ENCODE measurements around the gene PLA2G4D. TPM values are rescaled to one million over a fixed set of nuclear protein-coding genes. Genes with fewer than 3 reads are reported as not detected.

The PLA2G4D gene
- total RNA-seq, 1 experiment from 2014 or later, result not detected

DNA sequence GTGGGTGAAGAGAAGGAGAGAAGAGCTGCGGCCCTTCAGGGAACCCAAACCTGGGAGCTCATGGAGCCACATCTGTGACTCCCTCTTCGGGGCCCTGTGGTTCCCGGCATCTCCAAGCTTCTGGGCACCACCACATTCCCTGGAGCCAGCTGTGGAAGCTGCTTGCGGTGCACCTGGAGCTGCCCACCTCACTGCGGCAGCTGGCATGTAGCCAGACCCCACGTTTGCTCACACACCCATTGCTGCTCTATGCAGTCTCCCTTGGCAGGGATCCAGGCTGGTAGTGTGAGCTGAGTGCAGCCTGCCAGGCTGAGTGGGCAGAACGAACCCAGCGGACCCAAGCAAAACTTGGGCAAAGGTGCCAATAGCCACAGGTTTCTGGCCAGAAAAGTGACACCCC, 56.7 kb downstream of the PLA2G4D start:
- CTCF ChIA-PET, result interaction anchor here (0.7 to 0.9 kb wide), 3 partner anchors 19 to 99 kb away, joined by 4 read pairs; no protein-coding TSS in a partner anchor
- peaks cover 5% of the 10 kb centered on the region for H3K4me1 Mint-ChIP-seq (ENCODE audit: insufficient read depth, unreplicated experiment)
- H3K9me3 Mint-ChIP-seq (ENCODE audit: unreplicated experiment), result no peaks in the 10 kb centered on the region
- no TSS peak for BruUV-seq (replicated peaks)
- DNase-seq (ENCODE audit: unreplicated experiment), result peak; percentile 89
- POLR2A ChIA-PET, result interaction anchor here (1.0 to 1.2 kb wide), 2 partner anchors 12 to 20 kb away, joined by 4 to 11 read pairs; no protein-coding TSS in a partner anchor
- TF ChIP-seq, protein P1, sequence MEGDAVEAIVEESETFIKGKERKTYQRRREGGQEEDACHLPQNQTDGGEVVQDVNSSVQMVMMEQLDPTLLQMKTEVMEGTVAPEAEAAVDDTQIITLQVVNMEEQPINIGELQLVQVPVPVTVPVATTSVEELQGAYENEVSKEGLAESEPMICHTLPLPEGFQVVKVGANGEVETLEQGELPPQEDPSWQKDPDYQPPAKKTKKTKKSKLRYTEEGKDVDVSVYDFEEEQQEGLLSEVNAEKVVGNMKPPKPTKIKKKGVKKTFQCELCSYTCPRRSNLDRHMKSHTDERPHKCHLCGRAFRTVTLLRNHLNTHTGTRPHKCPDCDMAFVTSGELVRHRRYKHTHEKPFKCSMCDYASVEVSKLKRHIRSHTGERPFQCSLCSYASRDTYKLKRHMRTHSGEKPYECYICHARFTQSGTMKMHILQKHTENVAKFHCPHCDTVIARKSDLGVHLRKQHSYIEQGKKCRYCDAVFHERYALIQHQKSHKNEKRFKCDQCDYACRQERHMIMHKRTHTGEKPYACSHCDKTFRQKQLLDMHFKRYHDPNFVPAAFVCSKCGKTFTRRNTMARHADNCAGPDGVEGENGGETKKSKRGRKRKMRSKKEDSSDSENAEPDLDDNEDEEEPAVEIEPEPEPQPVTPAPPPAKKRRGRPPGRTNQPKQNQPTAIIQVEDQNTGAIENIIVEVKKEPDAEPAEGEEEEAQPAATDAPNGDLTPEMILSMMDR (IDR thresholded peaks at IDR 0.05; ENCODE audit: unreplicated experiment), result no peak
- no peaks in the 10 kb centered on the region for H3K27me3 Mint-ChIP-seq (ENCODE audit: insufficient read depth, unreplicated experiment)
- H3K36me3 Mint-ChIP-seq (ENCODE audit: insufficient read depth, unreplicated experiment), result no peaks in the 10 kb centered on the region
- no peak overlapping the region for H3K4me3 Mint-ChIP-seq (ENCODE audit: unreplicated experiment)
- no peak overlapping the region for H3K27ac Mint-ChIP-seq (ENCODE audit: low read depth, unreplicated experiment)
- intact Hi-C loops (cut with micrococcal nuclease), result no loop called here

DNA sequence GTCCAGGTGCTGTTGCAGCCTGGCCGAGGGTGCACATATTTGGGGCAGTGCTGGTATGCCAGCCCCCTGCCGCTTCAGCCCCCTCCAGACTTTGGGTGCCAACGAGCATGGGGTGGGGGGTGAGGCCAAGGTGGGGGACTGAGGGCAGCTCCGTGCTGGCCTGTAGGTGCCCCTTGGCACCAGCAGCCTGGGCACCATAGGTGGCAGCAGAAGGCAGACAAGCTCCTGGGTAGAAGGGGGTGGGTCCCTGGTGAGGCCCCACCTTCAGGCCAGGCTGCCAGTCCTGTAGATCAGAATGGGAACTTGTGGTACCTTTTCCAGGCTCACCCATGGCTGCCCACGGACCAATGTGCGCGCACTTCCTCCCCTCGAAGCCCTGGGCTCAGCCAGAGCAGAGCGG, 57.4 kb downstream of the PLA2G4D start:
- ChIA-PET CTCF (interaction anchor here (0.6 to 1.3 kb wide), 4 partner anchors 47 to 444 kb away, joined by 3 to 5 read pairs (median 4); no protein-coding TSS in a partner anchor), POLR2A (interaction anchor here (0.7 to 1.2 kb wide), 3 partner anchors 11 to 1566 kb away, joined by 3 to 11 read pairs (median 4); no protein-coding TSS in a partner anchor)
- no peaks in the 10 kb centered on the region for H3K36me3 Mint-ChIP-seq (ENCODE audit: insufficient read depth, unreplicated experiment)
- no peak overlapping the region for H3K27ac Mint-ChIP-seq (ENCODE audit: low read depth, unreplicated experiment)
- no TSS peak for BruUV-seq (replicated peaks)
- H3K27me3 Mint-ChIP-seq (ENCODE audit: insufficient read depth, unreplicated experiment), result no peaks in the 10 kb centered on the region
- intact Hi-C loops (cut with micrococcal nuclease), result no loop called here
- no peaks in the 10 kb centered on the region for H3K9me3 Mint-ChIP-seq (ENCODE audit: unreplicated experiment)
- no peak for DNase-seq (ENCODE audit: unreplicated experiment)
- H3K4me3 Mint-ChIP-seq (ENCODE audit: unreplicated experiment), result no peak overlapping the region
- peaks cover 5% of the 10 kb centered on the region for H3K4me1 Mint-ChIP-seq (ENCODE audit: insufficient read depth, unreplicated experiment)
- TF ChIP-seq, protein P1 (IDR thresholded peaks at IDR 0.05; ENCODE audit: unreplicated experiment), result no peak

DNA sequence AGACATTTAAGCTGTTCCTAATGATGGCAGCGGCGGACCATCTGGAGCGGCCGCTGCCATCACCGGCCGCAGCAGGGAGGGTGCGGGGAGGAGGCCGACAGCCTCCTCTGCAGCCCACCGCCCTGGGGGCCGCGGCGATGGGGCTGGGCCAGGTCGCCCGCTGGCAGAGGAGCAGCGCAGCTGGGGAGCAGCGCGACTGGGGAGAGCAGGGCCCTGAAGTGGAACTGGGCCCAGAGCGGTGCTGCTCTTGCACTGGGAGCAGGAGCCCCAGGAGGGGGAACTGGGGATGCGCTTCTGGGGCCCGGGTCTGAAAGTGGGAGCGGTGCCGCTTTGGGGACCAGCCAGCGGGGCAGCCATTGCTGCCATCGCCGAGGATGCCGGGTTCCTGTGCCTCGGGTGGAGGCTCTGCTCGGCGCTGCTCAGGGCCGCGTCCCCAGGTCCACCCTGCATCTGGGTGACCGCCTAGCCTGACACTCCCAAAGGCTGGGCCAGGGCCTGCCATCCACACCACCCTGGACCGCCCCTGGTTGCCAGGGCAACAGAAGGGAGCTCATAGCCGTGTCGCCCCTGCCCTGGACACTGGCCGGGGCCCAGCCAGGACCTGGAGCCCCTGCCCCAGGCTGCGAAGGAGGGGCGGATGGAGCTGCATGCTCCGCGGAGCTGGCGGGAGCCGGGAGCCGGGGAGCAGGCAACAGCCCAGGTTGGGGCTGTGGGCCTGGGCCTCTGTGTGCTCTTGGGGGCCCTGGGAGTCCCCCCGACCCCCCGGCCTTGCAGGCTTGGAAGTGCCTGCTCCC, 58.1 kb downstream of the PLA2G4D start:
- H3K4me1 Mint-ChIP-seq (ENCODE audit: insufficient read depth, unreplicated experiment), result peaks cover 9% of the 10 kb centered on the region
- POLR2A ChIA-PET, result interaction anchor here (0.6 to 1.1 kb wide), 4 partner anchors 11 to 1566 kb away, joined by 3 to 7 read pairs (median 4); no protein-coding TSS in a partner anchor
- no TSS peak for BruUV-seq (replicated peaks)
- no peak overlapping the region for H3K27ac Mint-ChIP-seq (ENCODE audit: low read depth, unreplicated experiment)
- no peaks in the 10 kb centered on the region for H3K9me3 Mint-ChIP-seq (ENCODE audit: unreplicated experiment)
- no peak for DNase-seq (ENCODE audit: unreplicated experiment)
- H3K36me3 Mint-ChIP-seq (ENCODE audit: insufficient read depth, unreplicated experiment), result no peaks in the 10 kb centered on the region
- no peaks in the 10 kb centered on the region for H3K27me3 Mint-ChIP-seq (ENCODE audit: insufficient read depth, unreplicated experiment)
- CTCF ChIA-PET, result interaction anchor here (0.7 to 1.3 kb wide), 5 partner anchors 47 to 444 kb away, joined by 3 to 5 read pairs (median 4); no protein-coding TSS in a partner anchor
- peak overlapping the region; percentile 13 for H3K4me3 Mint-ChIP-seq (ENCODE audit: unreplicated experiment)
- intact Hi-C loops (cut with micrococcal nuclease), result no loop called here
- TF ChIP-seq, protein P1 (IDR thresholded peaks at IDR 0.05; ENCODE audit: unreplicated experiment), result no peak

DNA sequence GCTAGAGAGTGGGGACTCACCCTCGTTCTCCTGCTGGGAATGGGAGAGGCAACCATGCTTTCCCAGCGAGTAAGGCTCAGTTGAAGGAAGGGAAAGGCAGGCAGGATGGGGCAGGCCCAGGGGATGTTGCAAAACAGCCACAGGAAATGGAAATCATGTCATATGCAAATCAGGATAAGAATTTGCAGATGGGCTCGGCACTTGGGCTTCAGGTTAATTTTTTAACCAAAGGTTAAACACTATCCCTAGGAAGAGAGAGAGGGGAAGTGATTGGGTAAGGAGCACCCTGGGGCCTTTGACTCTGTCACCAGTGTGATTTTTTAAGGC, 59.0 kb downstream of the PLA2G4D start:
- H3K36me3 Mint-ChIP-seq (ENCODE audit: insufficient read depth, unreplicated experiment), result no peaks in the 10 kb centered on the region
- TF ChIP-seq, protein P1 (IDR thresholded peaks at IDR 0.05; ENCODE audit: unreplicated experiment), result no peak
- H3K27me3 Mint-ChIP-seq (ENCODE audit: insufficient read depth, unreplicated experiment), result no peaks in the 10 kb centered on the region
- no TSS peak for BruUV-seq (replicated peaks)
- peak overlapping the region; percentile 32 for H3K4me3 Mint-ChIP-seq (ENCODE audit: unreplicated experiment)
- CTCF ChIA-PET, result interaction anchor here (0.6 to 0.7 kb wide), 2 partner anchors 37 to 47 kb away, joined by 4 read pairs; no protein-coding TSS in a partner anchor
- POLR2A ChIA-PET, result interaction anchor here (1.0 to 1.1 kb wide), 2 partner anchors 18 to 22 kb away, joined by 4 to 7 read pairs; no protein-coding TSS in a partner anchor
- intact Hi-C loops (cut with micrococcal nuclease), result no loop called here
- H3K27ac Mint-ChIP-seq (ENCODE audit: low read depth, unreplicated experiment), result peak overlapping the region; percentile 6
- peaks cover 11% of the 10 kb centered on the region for H3K4me1 Mint-ChIP-seq (ENCODE audit: insufficient read depth, unreplicated experiment)
- peak; percentile 97 for DNase-seq (ENCODE audit: unreplicated experiment)
- no peaks in the 10 kb centered on the region for H3K9me3 Mint-ChIP-seq (ENCODE audit: unreplicated experiment)

Data from MCF 10A (cell line).